Myometrial cell (primary cell): ENCODE data around the gene DHRS13. TPM values are rescaled to one million over a fixed set of nuclear protein-coding genes. Genes with fewer than 3 reads are reported as not detected.

Experiments
- total RNA-seq: library from RNA; depleted of rRNA; stranded (reverse); fragments of >200 nt; gene quantifications from 2 replicates; pipeline ENCODE4 v1.2.3, GENCODE V29; 2015

DHRS13 gene
- 2.6 and 3.7 TPM in 2 replicates for total RNA-seq

GRCh38 chr17:28902819-28903545 is at the start of gene DHRS13:
Gene DHRS13, minus strand, starts transcription at chr17:28903079. Its CDS starts 135 bp downstream, at chr17:28902944.

GRCh38 chr17:28951428-28951990 is 48.6 kb upstream of the DHRS13 start, which contains the start of gene PHF12:
Gene PHF12, minus strand, starts transcription at chr17:28951518. Its CDS starts 558 bp downstream, at chr17:28950960.

GRCh38 chr17:28896884-28897768 is 5.8 kb downstream of the DHRS13 start, which contains the start of gene FLOT2:
Gene FLOT2, minus strand, starts transcription at chr17:28897733. Its CDS starts 159 bp downstream, at chr17:28897574.

GRCh38 chr17:28854457-28855335 is 48.2 kb downstream of the DHRS13 start, which contains the start of gene ERAL1:
Gene ERAL1, plus strand, starts transcription at chr17:28855016. Its CDS starts 19 bp downstream, at chr17:28855035.

Other genes with a start within 250 kb of the DHRS13 start
- 49.6 and 55.3 TPM in 2 replicates for gene SDF2, start 241.2 kb downstream of the DHRS13 start, total RNA-seq
- gene SUPT6H, start 240.9 kb downstream of the DHRS13 start, total RNA-seq, result 19.6 and 24.1 TPM in 2 replicates
- 0.18 and 2.3 TPM in 2 replicates for gene PROCA1, start 191.2 kb downstream of the DHRS13 start, total RNA-seq
- 403 and 461 TPM in 2 replicates for gene RAB34, start 185.2 kb downstream of the DHRS13 start, total RNA-seq
- 511 and 592 TPM in 2 replicates for gene RPL23A, start 183.1 kb downstream of the DHRS13 start, total RNA-seq
- gene TLCD1, start 176.8 kb downstream of the DHRS13 start, total RNA-seq, result 10.4 and 10.8 TPM in 2 replicates
- gene NEK8, start 174.3 kb downstream of the DHRS13 start, total RNA-seq, result 2.1 and 34.3 TPM in 2 replicates
- gene TRAF4, start 159.1 kb downstream of the DHRS13 start, total RNA-seq, result 28.2 and 38.3 TPM in 2 replicates
- gene FAM222B, start 60.3 kb downstream of the DHRS13 start, total RNA-seq, result 4.8 and 6.6 TPM in 2 replicates
- gene ERAL1, start 48.1 kb downstream of the DHRS13 start, total RNA-seq, result 56.0 and 102 TPM in 2 replicates
- gene FLOT2, start 5.3 kb downstream of the DHRS13 start, total RNA-seq, result 60.4 and 66.9 TPM in 2 replicates
- gene PHF12, start 48.4 kb upstream of the DHRS13 start, total RNA-seq, result 14.0 and 17.0 TPM in 2 replicates
- 1.2 TPM in 1 of 2 replicates, not detected in the other for gene SEZ6, start 103.0 kb upstream of the DHRS13 start, total RNA-seq
- not detected in 2 replicates for gene PIPOX, start 140.1 kb upstream of the DHRS13 start, total RNA-seq